GM12864 (cell line): ENCODE data around the gene SYCE3.
"Not testable (repeated sequence)": the region's sequence is repeated elsewhere in the genome, so short reads cannot be mapped to it uniquely, and the experiment has no call there.

Experiments
- DNase-seq: peaks from one replicate; pipeline ENCODE4 v3.0.0-alpha.2; 2011; ENCODE audit warnings: low read depth
- H3K4me3 ChIP-seq: 2 replicates; pipeline ENCODE4 v1.5.1; 2011; ENCODE audit warnings: mild to moderate bottlenecking, low read depth, low read length, control low read depth
- TF ChIP-seq, protein P1 (sequence below): IDR thresholded peaks from 2 replicates; pipeline ENCODE4 v1.5.1; 2011; ENCODE audit warnings: low read depth, mild to moderate bottlenecking, moderate library complexity, low read length, control low read depth, inconsistent platforms; ENCODE audit errors: missing control alignments

The SYCE3 gene

DNA sequence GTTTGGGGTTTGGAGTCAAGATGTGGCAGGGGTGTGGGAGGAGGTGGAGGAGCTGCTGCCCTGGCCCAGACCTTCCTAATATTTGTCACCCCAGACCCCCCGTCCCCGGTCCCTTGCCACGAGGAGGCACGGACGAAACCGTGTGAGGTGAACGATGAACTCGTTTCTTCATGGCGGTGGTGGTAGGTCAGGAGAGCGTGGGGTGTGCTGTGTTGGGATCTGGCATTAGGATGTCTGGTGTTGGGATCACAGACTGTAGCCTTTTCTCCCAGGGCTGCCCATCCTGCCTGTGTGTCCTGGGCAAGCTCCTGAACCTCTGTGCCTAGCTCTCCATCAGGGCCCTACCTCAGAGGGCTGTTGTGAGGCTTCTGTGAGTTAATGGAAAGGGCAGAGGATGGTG is 46.3 kb upstream of the SYCE3 start:
- TF ChIP-seq, protein P1, sequence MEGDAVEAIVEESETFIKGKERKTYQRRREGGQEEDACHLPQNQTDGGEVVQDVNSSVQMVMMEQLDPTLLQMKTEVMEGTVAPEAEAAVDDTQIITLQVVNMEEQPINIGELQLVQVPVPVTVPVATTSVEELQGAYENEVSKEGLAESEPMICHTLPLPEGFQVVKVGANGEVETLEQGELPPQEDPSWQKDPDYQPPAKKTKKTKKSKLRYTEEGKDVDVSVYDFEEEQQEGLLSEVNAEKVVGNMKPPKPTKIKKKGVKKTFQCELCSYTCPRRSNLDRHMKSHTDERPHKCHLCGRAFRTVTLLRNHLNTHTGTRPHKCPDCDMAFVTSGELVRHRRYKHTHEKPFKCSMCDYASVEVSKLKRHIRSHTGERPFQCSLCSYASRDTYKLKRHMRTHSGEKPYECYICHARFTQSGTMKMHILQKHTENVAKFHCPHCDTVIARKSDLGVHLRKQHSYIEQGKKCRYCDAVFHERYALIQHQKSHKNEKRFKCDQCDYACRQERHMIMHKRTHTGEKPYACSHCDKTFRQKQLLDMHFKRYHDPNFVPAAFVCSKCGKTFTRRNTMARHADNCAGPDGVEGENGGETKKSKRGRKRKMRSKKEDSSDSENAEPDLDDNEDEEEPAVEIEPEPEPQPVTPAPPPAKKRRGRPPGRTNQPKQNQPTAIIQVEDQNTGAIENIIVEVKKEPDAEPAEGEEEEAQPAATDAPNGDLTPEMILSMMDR, result no peak
- no peak overlapping the region for H3K4me3 ChIP-seq

DNA sequence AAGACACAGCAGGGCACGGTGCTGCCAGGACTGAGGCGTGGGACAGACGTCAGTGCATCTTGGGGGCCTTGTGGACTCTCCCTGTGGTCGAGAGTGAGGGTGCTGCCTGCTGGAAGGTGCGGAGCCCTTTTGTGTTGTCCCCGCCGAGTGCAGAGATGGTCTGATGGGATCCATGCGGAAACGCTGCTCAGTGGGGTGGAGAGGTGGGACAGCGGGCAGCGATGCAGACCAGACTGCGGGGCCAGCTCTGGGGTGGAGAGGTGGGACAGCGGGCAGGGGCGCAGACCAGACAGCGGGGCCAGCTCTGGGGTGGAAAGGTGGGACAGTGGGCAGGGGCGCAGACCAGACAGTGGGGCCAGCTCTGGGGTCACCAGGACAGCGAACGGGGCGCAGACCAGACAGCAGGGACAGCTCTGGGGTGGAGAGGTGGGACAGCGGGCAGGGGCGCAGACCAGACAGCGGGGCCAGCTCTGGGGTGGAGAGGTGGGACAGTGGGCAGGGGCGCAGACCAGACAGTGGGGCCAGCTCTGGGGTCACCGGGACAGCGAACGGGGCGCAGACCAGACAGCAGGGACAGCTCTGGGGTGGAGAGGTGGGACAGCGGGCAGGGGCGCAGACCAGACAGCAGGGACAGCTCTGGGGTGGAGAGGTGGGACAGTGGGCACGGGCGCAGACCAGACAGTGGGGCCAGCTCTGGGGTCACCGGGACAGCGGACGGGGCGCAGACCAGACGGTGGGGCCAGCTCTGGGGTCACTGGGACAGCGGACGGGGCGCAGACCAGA is 45.5 kb upstream of the SYCE3 start:
- not testable (repeated sequence) for H3K4me3 ChIP-seq, DNase-seq

More for the DNA sequence above, 46.3 kb upstream of the SYCE3 start:
- DNase-seq, result no peak

DNA sequence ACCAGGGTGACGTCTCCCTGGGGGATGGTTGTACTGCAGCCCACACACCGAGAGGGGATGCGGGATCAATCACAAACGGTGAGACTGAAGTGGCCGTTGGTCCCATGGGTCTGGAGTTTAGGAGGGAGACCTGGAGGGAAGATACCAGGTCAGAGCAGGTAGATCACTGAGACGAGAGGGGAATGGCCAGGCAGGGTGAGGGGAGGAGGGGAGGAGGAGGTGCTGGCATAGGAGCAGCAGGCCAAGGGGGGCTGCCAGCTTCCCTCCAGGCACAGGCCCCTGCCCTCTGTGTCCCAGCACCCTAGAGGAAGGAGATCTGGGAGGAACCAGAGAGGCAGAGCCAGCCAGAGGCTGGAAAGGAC is 44.9 kb upstream of the SYCE3 start:
- no peak for DNase-seq
- no peak overlapping the region for H3K4me3 ChIP-seq
- TF ChIP-seq, protein P1, result no peak

DNA sequence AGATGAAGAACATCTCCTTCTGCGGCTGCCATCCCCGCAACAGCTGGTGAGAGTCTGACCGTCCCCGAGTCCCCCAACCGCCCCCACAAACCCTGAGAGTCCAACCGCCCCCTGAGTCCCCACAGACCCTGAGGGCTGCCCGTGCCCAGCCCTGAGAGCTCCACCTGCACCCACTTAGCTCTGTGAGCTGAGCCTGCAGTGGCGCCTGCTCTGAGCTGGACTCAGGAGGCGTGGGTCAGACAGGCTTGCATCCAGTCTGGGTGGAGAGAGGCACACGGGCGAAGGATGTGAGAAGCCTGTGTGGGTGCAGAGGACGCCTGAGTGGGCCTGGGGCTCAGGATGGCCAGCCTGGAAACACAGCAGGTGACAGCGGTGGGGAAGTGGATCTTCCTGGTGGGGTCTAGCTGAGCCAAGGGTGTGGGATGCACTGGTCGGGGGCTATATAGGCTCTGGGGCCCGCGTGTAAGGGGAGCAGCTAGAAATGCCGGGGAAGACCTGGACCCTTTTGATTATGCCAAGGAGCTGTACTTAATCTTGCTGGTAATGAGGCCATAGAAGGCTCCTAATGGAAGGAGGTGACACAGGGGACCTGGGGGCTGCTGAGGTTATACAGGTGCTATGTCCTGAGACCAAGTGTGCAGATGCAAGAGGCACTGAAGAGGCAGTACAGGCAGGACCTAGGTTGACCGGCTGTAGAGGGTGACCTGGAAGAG is 44.4 kb upstream of the SYCE3 start:
- no peak for DNase-seq
- TF ChIP-seq, protein P1, result no peak
- H3K4me3 ChIP-seq, result no peak overlapping the region

DNA sequence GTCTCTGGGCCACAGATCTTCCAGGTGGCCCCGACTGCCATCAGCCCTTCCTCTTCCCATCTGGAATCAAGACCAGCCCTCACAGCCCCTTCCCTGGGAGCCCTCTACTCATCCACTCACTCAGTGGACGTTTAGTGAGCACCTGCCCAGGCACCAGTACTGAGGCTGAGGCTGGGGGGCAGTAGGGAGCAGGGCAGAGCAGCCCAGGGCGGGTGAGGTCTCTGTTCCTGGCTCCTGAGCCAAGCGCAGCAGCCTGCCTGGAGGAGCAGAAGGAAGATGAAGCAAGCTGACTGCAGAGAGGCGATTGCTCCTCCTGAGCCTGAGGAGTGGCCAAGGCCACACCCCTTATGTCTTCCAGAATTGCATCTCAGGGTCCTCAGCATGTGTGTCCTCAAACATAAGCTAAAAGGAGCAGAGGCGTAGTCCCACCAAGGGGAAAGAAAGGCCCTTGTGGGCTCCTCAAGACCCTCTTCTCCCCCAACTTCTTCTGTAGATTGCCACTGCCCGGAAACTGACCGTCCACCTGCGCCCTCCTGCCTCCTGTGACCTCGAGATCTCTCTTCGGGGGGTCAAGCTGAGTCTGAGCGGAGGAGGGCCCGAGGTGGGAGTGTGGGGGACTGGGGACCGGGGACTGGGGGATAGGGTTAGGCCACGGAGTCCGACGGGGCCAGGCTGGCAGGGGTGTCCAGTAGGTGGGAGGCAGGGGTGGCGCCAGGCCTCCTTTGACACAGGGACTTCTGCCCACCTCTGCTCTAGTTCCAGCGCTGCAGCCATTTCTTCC is 43.6 kb upstream of the SYCE3 start:
- DNase-seq, result no peak
- TF ChIP-seq, protein P1, result peak; percentile 18

DNA sequence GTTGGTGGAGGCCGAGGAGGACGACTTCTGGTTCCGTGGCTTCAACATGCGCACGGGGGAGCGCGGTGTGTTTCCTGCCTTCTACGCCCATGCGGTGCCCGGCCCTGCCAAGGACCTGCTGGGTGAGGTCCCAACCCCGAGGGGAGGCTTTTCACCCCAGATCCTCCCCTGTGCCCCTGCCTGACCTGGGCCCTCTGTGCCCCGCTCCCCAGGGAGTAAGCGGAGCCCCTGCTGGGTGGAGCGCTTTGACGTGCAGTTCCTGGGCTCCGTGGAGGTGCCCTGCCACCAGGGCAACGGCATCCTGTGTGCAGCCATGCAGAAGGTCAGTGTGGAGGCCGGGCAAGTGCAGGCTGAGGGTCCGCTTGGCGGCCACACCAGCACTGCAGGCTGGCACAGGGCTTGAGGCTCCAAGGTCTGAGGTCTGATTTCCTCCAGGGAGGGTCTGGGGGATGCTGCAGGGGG is 42.9 kb upstream of the SYCE3 start:
- TF ChIP-seq, protein P1, result no peak
- DNase-seq, result no peak
- no peak overlapping the region for H3K4me3 ChIP-seq

More for the DNA sequence above, 43.6 kb upstream of the SYCE3 start:
- no peak overlapping the region for H3K4me3 ChIP-seq

DNA sequence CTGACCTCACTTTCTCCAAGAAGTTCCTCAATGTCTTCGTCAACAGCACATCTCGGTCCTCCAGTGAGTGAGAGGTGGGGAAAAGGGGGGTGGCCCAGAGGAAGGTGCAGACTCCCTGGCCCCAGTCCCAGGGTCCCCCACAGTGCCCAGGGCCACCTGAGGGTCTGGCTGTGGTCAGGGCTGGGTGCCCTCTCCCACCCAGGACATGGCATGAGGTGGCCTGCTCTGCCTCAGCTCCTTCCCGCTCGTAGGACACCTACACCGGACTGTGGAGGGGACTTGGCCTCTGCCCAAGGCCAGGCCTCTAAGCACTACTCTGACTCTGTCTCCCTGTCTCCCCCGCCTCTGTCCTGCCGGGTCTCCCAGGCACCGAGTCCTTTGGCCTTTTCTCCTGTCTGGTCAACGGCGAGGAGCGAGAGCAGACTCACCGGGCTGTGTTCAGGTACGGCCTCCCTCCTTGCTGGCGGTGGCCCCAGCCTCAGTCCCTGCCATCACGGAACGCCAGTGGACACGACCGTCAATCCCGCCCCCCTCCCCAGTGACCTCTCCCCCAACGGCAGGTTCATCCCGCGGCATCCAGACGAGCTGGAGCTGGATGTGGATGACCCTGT is 42.4 kb upstream of the SYCE3 start:
- no peak for DNase-seq
- TF ChIP-seq, protein P1, result no peak
- no peak overlapping the region for H3K4me3 ChIP-seq
